ENCODE data around the gene MAN1A2.
"Not testable (repeated sequence)": the region's sequence is repeated elsewhere in the genome, so short reads cannot be mapped to it uniquely, and the experiment has no call there.

The MAN1A2 gene

GRCh38 chr1:117413412-117413811 is 46.2 kb downstream of the MAN1A2 start:
- H3K36me3 ChIP-seq (ENCODE audit: control insufficient read depth, insufficient read depth, low read length, severe bottlenecking), result peaks cover 12% of the 10 kb centered on the region
- H3K4me3 ChIP-seq (ENCODE audit: low read length), result no peak overlapping the region
- no peaks in the 10 kb centered on the region for H3K27me3 ChIP-seq (replicated peaks; ENCODE audit: control insufficient read depth, insufficient read depth, low read length)
- H3K9ac ChIP-seq (ENCODE audit: low read length), result no peak overlapping the region
- H3K9me3 ChIP-seq (ENCODE audit: control insufficient read depth, low read length), result no peaks in the 10 kb centered on the region
- DNase-seq (ENCODE audit: low read depth), result no peak
- no peaks in the 10 kb centered on the region for H3K4me1 ChIP-seq (ENCODE audit: control insufficient read depth, insufficient read depth, low read length)

GRCh38 chr1:117414943-117415342 is 47.7 kb downstream of the MAN1A2 start:
- Histone ChIP-seq H3K36me3 (ENCODE audit: control insufficient read depth, insufficient read depth, low read length, severe bottlenecking) (peaks cover 12% of the 10 kb centered on the region), H3K9me3 (ENCODE audit: control insufficient read depth, low read length) (no peaks in the 10 kb centered on the region), H3K4me3 (ENCODE audit: low read length) (no peak overlapping the region), H3K27me3 (replicated peaks; ENCODE audit: control insufficient read depth, insufficient read depth, low read length) (no peaks in the 10 kb centered on the region), H3K4me1 (ENCODE audit: control insufficient read depth, insufficient read depth, low read length) (no peaks in the 10 kb centered on the region), H3K9ac (ENCODE audit: low read length) (no peak overlapping the region)
- no peak for DNase-seq (ENCODE audit: low read depth)

GRCh38 chr1:117416004-117416403 is 48.8 kb downstream of the MAN1A2 start:
- Histone ChIP-seq H3K27me3 (replicated peaks; ENCODE audit: control insufficient read depth, insufficient read depth, low read length) (no peaks in the 10 kb centered on the region), H3K4me3 (ENCODE audit: low read length) (no peak overlapping the region)

GRCh38 chr1:117416546-117417125 is 49.4 kb downstream of the MAN1A2 start:
- no peak overlapping the region for H3K9ac ChIP-seq (ENCODE audit: low read length)
- no peaks in the 10 kb centered on the region for H3K27me3 ChIP-seq (replicated peaks; ENCODE audit: control insufficient read depth, insufficient read depth, low read length)
- peaks cover 12% of the 10 kb centered on the region for H3K36me3 ChIP-seq (ENCODE audit: control insufficient read depth, insufficient read depth, low read length, severe bottlenecking)
- no peaks in the 10 kb centered on the region for H3K4me1 ChIP-seq (ENCODE audit: control insufficient read depth, insufficient read depth, low read length)
- no peak overlapping the region for H3K4me3 ChIP-seq (ENCODE audit: low read length)
- H3K9me3 ChIP-seq (ENCODE audit: control insufficient read depth, low read length), result no peaks in the 10 kb centered on the region
- no peak for DNase-seq (ENCODE audit: low read depth)

More at GRCh38 chr1:117416004-117416403, 48.8 kb downstream of the MAN1A2 start:
- Histone ChIP-seq H3K9me3 (ENCODE audit: control insufficient read depth, low read length) (no peaks in the 10 kb centered on the region), H3K9ac (ENCODE audit: low read length) (no peak overlapping the region), H3K36me3 (ENCODE audit: control insufficient read depth, insufficient read depth, low read length, severe bottlenecking) (peaks cover 12% of the 10 kb centered on the region), H3K4me1 (ENCODE audit: control insufficient read depth, insufficient read depth, low read length) (no peaks in the 10 kb centered on the region)
- DNase-seq (ENCODE audit: low read depth), result no peak

- H3K9me3 ChIP-seq (ENCODE audit: control insufficient read depth, low read length), result peaks cover 21% of the 10 kb centered on the region
- peak overlapping the region; percentile 52 for H3K4me3 ChIP-seq (ENCODE audit: low read length)
- H3K9ac ChIP-seq (ENCODE audit: low read length), result no peak overlapping the region
- no peaks in the 10 kb centered on the region for H3K4me1 ChIP-seq (ENCODE audit: control insufficient read depth, insufficient read depth, low read length)
- DNase-seq (ENCODE audit: low read depth), result no peak
- no peaks in the 10 kb centered on the region for H3K27me3 ChIP-seq (replicated peaks; ENCODE audit: control insufficient read depth, insufficient read depth, low read length)
- H3K36me3 ChIP-seq (ENCODE audit: control insufficient read depth, insufficient read depth, low read length, severe bottlenecking), result peaks cover 30% of the 10 kb centered on the region
Observed at GRCh38 chr1:117425050-117425734, 57.9 kb downstream of the MAN1A2 start.

GRCh38 chr1:117427297-117427696 is 60.0 kb downstream of the MAN1A2 start:
- H3K27me3 ChIP-seq (replicated peaks; ENCODE audit: control insufficient read depth, insufficient read depth, low read length), result no peaks in the 10 kb centered on the region
- no peak overlapping the region for H3K9ac ChIP-seq (ENCODE audit: low read length)
- H3K4me1 ChIP-seq (ENCODE audit: control insufficient read depth, insufficient read depth, low read length), result no peaks in the 10 kb centered on the region
- peaks cover 21% of the 10 kb centered on the region for H3K9me3 ChIP-seq (ENCODE audit: control insufficient read depth, low read length)
- peaks cover 30% of the 10 kb centered on the region for H3K36me3 ChIP-seq (ENCODE audit: control insufficient read depth, insufficient read depth, low read length, severe bottlenecking)
- no peak for DNase-seq (ENCODE audit: low read depth)
- H3K4me3 ChIP-seq (ENCODE audit: low read length), result peak overlapping the region; percentile 41

- Histone ChIP-seq H3K9me3 (ENCODE audit: control insufficient read depth, low read length) (no peaks in the 10 kb centered on the region), H3K4me1 (ENCODE audit: control insufficient read depth, insufficient read depth, low read length) (no peaks in the 10 kb centered on the region), H3K9ac (ENCODE audit: low read length) (no peak overlapping the region), H3K4me3 (ENCODE audit: low read length) (no peak overlapping the region), H3K27me3 (replicated peaks; ENCODE audit: control insufficient read depth, insufficient read depth, low read length) (no peaks in the 10 kb centered on the region), H3K36me3 (ENCODE audit: control insufficient read depth, insufficient read depth, low read length, severe bottlenecking) (no peaks in the 10 kb centered on the region)
- DNase-seq (ENCODE audit: low read depth), result no peak
Observed at GRCh38 chr1:117433943-117434342, 66.7 kb downstream of the MAN1A2 start.

GRCh38 chr1:117436513-117436912 is 69.3 kb downstream of the MAN1A2 start:
- DNase-seq (ENCODE audit: low read depth), result no peak
- Histone ChIP-seq H3K36me3 (ENCODE audit: control insufficient read depth, insufficient read depth, low read length, severe bottlenecking) (no peaks in the 10 kb centered on the region), H3K9me3 (ENCODE audit: control insufficient read depth, low read length) (no peaks in the 10 kb centered on the region), H3K27me3 (replicated peaks; ENCODE audit: control insufficient read depth, insufficient read depth, low read length) (no peaks in the 10 kb centered on the region), H3K4me1 (ENCODE audit: control insufficient read depth, insufficient read depth, low read length) (no peaks in the 10 kb centered on the region), H3K4me3 (ENCODE audit: low read length) (no peak overlapping the region), H3K9ac (ENCODE audit: low read length) (no peak overlapping the region)

GRCh38 chr1:117447661-117448060 is 80.4 kb downstream of the MAN1A2 start:
- H3K4me3 ChIP-seq (ENCODE audit: low read length), result no peak overlapping the region
- peaks cover 7% of the 10 kb centered on the region for H3K4me1 ChIP-seq (ENCODE audit: control insufficient read depth, insufficient read depth, low read length)
- no peak overlapping the region for H3K9ac ChIP-seq (ENCODE audit: low read length)
- peaks cover 9% of the 10 kb centered on the region for H3K9me3 ChIP-seq (ENCODE audit: control insufficient read depth, low read length)
- no peaks in the 10 kb centered on the region for H3K27me3 ChIP-seq (replicated peaks; ENCODE audit: control insufficient read depth, insufficient read depth, low read length)
- H3K36me3 ChIP-seq (ENCODE audit: control insufficient read depth, insufficient read depth, low read length, severe bottlenecking), result peaks cover 6% of the 10 kb centered on the region
- DNase-seq (ENCODE audit: low read depth), result peak; percentile 45

GRCh38 chr1:117452216-117452615 is 85.0 kb downstream of the MAN1A2 start:
- no peak overlapping the region for H3K4me3 ChIP-seq (ENCODE audit: low read length)
- no peak for DNase-seq (ENCODE audit: low read depth)
- peaks cover 7% of the 10 kb centered on the region for H3K4me1 ChIP-seq (ENCODE audit: control insufficient read depth, insufficient read depth, low read length)
- no peaks in the 10 kb centered on the region for H3K9me3 ChIP-seq (ENCODE audit: control insufficient read depth, low read length)
- H3K27me3 ChIP-seq (replicated peaks; ENCODE audit: control insufficient read depth, insufficient read depth, low read length), result no peaks in the 10 kb centered on the region
- H3K36me3 ChIP-seq (ENCODE audit: control insufficient read depth, insufficient read depth, low read length, severe bottlenecking), result peaks cover 11% of the 10 kb centered on the region
- H3K9ac ChIP-seq (ENCODE audit: low read length), result no peak overlapping the region

- no peak for DNase-seq (ENCODE audit: low read depth)
- peaks cover 11% of the 10 kb centered on the region for H3K36me3 ChIP-seq (ENCODE audit: control insufficient read depth, insufficient read depth, low read length, severe bottlenecking)
- H3K27me3 ChIP-seq (replicated peaks; ENCODE audit: control insufficient read depth, insufficient read depth, low read length), result no peaks in the 10 kb centered on the region
- no peaks in the 10 kb centered on the region for H3K4me1 ChIP-seq (ENCODE audit: control insufficient read depth, insufficient read depth, low read length)
- H3K9me3 ChIP-seq (ENCODE audit: control insufficient read depth, low read length), result no peaks in the 10 kb centered on the region
- no peak overlapping the region for H3K9ac ChIP-seq (ENCODE audit: low read length)
- no peak overlapping the region for H3K4me3 ChIP-seq (ENCODE audit: low read length)
Observed at GRCh38 chr1:117453958-117454357, 86.7 kb downstream of the MAN1A2 start.

GRCh38 chr1:117458410-117458809 is 91.2 kb downstream of the MAN1A2 start:
- H3K9me3 ChIP-seq (ENCODE audit: control insufficient read depth, low read length); H3K9ac ChIP-seq (ENCODE audit: low read length); H3K36me3 ChIP-seq (ENCODE audit: control insufficient read depth, insufficient read depth, low read length, severe bottlenecking); H3K4me3 ChIP-seq (ENCODE audit: low read length); H3K4me1 ChIP-seq (ENCODE audit: control insufficient read depth, insufficient read depth, low read length); DNase-seq (ENCODE audit: low read depth); H3K27me3 ChIP-seq (replicated peaks; ENCODE audit: control insufficient read depth, insufficient read depth, low read length): not testable (repeated sequence)
